GM18508 (cell line): Measurements from ENCODE around the gene EMP2.
"Not testable (repeated sequence)": the region's sequence is repeated elsewhere in the genome, so short reads cannot be mapped to it uniquely, and the experiment has no call there.

Experiments used
- ATAC-seq: cut with Tn5 transposase; IDR thresholded peaks from one replicate; pipeline ENCODE4 v1.9.1; 2021; ENCODE audit warnings: moderate number of reproducible peaks; ENCODE audit not compliant: insufficient read depth, unreplicated experiment

EMP2 gene

DNA sequence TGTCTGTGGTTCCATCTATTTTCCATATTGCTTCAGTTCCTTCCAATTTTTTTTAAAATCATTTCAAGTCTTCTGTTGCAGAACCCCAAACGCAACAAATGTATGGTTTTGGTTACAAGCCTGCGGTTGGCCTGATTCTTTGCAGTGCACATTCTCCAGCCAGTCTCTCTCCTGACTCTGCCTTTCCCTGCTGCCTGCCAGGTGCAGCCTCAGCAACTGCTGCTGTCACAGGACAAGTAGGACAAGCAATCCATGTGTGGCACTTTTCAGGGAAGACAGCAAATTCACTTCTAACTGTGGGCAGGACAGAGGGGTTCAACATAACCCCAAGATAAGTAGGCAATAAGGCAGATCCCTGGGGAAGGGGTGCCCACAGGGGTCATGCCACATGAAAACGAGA is 24.2 kb downstream of the EMP2 start:
- ATAC-seq, result no peak

DNA sequence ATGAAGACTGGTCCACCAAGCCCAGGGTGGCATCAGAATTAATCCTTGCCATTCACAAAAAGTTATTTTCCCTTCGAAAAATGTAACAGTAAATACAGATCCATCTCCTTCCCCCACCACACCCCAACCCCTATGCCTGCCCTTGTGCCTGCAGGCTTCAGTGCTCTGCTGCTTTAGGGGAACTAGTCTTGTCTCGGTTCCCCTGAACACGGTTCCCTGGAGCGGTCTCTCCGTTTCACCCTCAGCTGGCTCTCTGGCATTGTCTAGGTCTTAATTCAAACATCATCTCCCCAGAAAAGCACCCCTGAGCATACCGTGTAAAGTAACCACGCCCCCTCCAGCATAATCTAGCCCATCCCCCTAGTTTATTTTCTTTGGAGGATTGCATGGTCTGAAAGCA is 25.8 kb downstream of the EMP2 start:
- no peak for ATAC-seq

DNA sequence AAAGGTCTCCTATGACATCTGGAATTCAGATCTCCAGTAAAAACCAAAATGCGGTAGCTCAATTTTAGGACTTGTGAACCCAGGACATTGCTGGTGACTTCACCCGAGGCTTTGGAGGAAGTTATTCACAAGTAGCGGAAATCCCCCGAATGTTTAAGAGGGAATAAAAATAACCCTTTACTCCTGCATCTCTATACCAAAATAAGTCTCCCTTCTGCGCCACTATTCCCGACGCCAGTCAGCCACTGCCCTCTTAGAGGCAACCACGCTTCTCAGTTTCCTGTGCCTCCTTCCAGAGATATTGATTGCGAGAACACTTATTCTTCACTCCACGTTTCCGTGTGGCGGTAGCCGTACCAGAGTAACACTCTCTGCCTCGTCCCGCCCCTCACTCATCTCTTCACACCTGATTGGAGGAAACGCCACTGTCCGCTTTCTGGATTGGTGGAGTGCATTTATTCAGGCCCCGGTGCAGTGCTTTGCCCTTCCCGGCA is 27.4 kb downstream of the EMP2 start:
- ATAC-seq, result no peak

DNA sequence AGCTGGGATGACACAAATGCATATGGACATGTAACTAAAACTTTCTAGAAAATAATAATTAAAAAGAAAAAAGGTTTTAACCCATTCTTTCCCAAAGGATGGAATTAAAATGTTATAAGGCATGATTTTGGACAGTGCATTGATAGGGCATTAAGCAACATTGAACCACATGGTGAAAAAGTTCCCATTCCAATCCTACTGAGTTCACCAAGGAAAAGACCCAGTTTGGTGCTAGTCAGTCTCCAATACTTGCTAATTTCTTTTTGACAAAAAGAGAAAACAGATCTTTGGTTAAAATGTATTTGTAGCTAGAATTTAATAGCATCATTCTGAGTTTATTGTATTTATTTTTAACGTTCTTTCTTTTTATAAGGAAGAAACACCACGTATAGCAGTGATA is 28.1 kb downstream of the EMP2 start:
- ATAC-seq, result no peak

DNA sequence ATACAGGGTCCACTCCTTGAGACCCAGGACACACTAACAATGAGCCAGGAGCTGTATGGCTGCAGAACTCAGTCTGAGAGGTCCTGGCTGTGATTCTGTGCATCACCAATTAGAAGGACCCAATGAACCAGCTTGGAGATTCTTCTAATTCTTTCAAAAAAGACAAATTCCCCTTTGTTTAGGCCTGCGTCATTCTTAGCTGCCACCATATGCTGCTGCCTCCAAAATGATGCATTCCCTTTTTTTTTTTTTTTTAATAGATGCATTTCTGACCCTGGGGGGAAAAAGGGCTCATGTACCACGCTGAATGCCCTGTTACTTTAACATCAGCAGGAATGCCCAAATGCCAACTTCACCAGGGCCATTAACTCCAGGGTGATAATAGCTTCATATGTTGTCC is 28.5 kb downstream of the EMP2 start:
- no peak for ATAC-seq

DNA sequence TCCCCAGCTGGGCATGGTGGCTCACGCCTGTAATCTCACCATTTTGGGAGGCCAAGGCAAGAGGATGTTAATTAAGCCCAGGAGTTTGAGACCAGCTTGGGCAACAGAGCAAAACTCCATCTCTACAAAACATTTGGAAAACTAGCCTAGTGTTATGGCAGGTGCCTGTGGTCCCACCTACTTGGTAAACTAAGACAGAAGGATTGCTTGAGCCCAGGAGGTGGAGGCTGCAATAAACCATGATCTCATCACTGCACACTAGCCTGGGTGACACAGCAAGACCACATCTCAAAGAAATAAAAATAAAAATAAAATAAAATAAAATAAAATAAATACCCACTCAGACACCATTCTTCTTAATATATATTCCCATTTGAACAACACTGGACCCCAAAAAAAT is 32.0 kb downstream of the EMP2 start:
- ATAC-seq, result no peak

DNA sequence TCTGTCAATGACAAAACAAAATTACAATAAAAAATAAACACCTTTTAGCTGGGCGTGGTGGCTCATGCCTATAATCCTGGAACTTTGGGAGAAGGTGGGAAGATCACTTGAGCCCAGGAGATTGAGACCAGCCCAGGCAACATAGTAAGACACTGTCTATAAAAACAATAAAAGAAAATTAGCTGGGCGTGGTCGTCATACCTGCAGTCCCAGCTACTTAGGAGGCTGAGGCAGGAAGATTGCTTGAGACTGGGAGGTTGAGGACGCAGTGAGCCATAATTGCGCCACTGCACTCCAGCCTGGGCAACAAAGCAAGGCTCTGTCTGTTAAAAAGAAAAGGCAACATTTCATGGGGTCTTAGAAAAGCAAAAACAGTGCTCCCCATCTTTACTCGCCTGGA is 32.7 kb downstream of the EMP2 start:
- no peak for ATAC-seq

DNA sequence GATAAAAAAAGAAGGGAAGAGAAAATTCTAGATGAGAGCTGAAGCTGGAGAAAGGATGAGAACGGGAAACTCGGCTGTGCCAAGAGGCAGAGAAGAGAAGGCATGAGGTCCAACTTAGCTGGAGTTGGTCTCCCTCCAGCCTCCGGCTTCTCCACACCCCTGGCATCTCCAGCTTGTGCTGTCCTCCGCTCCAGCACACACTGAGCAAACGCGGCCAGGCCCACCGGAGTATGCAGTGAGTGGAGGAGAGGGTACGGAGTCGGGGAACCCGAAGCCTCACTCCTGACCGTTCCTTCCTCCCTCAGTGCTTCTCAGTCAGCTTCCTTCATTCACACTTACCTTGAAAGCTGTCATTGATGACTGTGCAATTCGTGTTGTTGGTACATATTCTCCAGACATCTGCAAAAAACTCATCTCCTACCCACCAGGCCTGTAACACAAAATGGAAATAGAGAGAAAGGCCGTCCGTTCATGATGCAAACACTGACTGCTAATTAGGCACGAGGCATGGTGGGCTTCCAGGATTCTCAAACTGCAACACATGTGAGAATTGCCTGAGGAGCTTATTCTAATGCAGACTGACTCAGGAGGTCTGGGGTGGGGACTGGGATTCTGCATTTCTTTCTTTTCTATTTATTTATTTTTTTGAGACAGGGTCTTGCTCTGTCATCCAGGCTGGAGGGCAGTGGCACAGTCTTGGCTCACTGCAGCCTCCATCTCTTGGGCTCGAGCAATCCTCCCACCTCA is 37.0 kb downstream of the EMP2 start:
- no peak for ATAC-seq

DNA sequence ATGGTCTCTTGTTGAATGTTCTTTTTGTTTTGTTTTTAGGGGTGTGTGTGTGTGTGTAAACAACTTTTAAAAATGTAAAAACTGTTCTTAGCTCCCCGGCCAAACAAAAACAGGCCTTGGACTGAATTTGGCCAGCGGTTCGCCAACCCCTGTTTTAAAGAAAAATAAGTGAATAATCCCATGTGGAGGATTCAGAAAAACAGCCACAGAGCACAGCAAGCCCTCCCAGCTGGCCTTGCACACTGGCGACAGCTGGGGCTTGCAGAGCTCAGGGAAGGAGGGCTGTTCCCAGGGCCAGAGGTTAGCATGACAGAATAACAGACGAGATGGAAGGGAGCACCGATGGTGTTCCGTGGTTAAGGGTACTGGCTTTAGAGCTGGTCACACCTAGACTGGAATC is 39.0 kb downstream of the EMP2 start:
- no peak for ATAC-seq

DNA sequence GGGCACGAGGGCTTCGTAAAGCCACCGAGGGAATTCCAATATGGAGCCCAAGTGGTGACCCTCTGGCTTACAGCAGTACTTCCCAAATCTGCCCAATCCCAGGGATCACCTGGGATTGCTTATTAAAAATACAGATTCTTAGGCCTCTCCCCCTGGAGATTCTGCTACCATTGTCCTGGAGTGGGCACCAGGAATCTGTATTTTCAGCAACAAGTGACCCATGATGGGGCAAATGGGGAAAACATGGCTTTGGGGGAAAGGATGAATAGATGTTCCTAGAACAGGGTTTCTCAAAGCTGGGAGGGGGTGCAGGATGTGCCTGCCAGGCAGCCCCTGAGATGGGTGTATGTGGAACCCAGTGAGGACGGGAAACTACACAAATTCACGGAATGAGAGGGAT is 40.6 kb downstream of the EMP2 start:
- ATAC-seq, result no peak

DNA sequence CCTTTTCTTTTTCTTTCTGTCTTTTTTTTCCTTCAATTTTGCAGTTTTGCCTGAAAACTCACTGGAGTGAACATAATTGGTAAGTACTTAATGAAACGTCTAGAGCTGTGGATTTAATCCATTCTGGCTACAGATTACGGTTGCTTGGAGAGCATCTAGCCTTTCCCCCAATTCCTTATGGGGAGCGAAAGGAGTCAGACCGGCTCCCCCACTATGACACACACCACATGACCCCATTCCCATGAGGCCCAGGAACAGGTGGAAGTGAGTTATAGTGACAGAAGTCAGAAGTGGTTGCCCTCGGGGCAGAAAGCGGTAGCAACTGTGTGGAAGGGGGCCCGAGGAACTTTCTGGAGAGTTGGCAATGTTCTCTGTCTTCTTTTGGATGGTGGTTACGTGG is 41.2 kb downstream of the EMP2 start:
- ATAC-seq, result no peak

DNA sequence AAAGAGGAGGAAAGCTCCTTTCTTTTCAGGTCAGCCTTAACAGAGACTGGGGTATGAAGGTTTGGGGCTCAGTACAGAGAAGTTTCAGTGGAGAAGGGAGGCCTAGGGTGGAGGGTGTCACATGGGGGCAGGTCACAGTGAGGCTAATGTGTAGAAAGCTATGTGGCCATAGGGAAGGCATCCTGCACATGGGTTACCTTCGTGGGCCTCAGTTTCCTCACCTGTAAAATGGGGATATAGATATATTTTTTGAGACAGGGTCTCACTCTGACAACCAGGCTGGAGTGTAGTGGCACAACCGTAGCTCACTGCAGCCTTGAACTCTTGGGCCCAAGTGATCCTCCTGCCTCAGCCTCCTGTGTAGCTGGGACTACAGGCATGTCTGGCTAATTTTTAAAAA is 41.8 kb downstream of the EMP2 start:
- ATAC-seq, result no peak

DNA sequence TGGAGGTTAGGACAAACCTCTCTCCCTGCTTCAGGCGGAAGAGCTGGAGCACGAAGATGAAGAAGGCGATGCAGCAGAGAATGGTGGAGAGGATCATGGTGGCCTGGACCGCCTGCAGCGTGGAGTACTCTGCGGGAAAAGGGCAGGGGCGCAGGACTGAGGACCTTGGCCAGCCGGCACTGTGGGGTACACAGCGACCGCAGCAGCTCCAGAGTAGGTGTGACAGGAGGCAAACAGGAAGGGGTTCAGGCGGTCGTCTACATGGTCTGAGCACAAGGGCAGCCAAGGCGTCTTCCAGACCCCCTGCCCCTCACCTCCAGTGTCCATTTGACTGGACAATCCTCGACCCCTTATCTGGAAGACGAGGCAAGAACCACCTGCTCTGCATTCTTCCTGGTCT is 42.5 kb downstream of the EMP2 start:
- no peak for ATAC-seq

DNA sequence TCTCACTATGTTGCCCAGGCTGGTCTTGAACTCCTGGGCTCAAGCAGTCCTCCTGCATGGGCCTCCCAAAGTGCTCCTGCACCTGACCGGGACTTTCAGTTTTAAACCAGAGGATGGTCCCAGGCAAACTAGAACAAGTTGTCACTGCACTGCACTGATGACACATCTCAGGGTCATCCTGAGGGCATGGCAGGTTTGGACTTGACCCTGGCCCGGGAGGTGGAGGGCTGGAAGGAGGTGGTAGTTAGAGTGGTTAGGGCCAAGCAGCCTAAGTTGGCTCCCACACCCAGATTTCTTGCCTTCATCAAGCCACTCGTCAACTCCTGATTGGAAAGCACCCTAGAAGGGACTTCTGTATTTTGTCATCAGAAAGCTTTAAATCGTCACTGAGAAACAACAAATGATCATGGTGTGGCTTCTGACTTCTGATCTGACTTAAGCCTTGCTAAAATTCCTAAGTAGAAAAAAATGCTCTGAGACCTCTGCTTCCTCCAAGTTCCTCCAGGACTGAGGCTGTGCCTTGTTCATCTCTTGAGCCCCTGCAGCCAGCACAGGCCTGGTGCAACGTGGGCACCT is 43.5 kb downstream of the EMP2 start:
- ATAC-seq, result no peak

DNA sequence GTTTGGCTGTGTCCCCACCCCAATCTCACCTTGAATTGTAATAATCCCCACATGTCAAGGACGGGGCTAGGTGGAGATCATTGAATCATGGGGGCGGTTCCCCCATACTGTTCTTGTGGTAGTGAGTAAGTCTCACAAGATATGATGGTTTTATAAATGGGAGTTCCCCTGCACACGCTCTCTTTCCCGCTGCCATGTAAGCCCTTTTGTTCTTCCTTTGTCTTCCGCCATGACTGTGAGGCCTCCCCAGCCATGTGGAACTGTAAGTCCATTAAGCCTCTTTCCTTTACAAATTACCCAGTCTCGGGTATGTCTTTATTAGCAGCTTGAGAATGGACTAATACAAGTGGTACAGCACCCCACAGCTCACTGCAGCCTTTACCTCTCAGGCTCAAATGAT is 44.1 kb downstream of the EMP2 start:
- ATAC-seq, result not testable (repeated sequence)

DNA sequence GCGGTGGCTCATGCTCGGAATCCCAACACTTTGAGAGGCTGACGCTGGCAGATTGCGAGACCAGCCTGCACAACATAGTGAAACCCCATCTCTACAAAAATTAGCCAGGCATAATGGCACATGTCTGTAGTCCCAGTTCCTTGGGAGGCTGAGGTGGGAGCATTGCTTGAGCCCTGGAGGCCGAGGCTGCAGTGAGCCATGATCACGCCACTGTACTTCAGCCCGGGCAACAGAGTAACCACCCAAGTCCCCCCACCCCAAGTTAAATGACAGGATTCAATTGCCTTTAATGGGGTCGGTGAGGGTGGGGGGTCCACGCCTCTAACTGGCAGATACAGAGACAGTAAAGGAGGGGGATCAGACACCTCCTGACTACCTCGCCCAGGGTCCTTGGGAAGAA is 44.9 kb downstream of the EMP2 start:
- ATAC-seq, result no peak

DNA sequence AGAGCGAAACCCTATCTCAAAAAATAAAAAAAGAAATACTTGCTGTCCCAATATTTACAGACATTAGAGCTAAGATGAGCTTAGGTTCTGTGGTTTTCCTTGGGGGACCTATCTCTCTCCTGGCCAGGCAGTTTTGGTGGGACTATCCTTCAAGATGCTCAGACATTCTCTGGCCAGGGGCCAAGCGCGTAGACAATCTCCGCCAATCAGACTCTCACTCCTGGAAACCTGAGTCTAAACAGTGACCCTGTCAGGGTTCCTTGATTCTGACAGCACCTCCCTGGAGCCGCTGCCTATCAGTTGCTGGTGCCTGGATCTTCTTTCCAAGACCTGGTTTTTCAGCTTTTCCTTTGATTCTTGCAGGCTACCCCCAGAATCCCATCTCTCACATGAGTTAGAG is 45.6 kb downstream of the EMP2 start:
- no peak for ATAC-seq

DNA sequence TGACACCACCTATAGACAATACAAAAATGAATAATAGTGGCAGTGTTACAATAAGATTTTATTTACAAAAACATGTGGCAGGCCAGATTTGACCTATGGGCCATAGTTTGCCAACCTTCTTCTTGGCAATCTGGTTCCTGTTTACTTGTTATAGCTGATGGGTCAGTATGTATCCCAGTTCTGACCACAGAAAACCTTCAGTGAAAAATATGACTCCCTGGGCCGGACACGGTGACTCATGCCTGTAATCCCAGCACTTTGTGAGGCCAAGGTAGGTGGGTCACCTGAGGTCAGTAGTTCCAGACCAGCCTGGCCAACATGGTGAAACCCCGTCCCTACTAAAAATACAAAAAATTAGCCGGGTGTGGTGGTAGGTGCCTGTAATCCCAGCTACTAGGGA is 46.8 kb downstream of the EMP2 start:
- not testable (repeated sequence) for ATAC-seq

DNA sequence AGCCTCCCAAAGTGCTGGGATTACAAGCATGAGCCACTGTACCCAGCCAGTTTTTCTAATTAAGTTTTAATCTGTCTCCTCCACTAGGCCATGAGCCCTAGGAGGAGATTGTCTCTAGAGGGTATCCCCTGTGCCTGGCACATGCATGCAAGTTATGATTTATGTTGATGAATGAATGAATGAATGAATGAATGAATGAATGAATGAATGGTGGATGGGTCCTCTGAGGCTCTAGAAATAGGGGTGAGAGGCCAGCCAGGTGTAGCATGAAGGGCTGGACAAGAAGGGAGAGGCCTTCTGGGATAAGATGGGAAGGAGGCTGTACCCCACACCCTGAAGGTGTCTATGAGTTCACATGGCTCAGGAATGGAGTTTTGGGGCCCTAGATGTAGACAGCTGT is 48.8 kb downstream of the EMP2 start:
- ATAC-seq, result no peak

DNA sequence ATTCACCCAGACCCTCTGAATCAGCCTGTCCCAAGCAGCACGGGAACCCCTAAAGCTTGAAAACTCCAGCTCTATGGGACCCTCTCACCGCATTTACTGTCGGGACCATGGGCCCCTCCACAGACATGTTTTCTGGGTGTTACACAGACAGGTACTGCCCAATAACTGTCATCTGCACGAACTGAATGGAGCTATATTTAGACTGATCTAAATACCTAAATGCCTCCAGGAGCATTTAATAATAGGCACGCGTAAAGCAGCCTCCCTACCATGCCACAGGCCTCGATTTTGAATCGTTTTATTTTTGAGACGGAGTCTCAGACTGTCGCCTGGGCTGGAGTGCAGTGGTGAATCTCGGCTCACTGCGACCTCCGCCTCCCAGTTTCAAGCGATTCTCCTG is 49.7 kb downstream of the EMP2 start:
- ATAC-seq, result no peak

DNA sequence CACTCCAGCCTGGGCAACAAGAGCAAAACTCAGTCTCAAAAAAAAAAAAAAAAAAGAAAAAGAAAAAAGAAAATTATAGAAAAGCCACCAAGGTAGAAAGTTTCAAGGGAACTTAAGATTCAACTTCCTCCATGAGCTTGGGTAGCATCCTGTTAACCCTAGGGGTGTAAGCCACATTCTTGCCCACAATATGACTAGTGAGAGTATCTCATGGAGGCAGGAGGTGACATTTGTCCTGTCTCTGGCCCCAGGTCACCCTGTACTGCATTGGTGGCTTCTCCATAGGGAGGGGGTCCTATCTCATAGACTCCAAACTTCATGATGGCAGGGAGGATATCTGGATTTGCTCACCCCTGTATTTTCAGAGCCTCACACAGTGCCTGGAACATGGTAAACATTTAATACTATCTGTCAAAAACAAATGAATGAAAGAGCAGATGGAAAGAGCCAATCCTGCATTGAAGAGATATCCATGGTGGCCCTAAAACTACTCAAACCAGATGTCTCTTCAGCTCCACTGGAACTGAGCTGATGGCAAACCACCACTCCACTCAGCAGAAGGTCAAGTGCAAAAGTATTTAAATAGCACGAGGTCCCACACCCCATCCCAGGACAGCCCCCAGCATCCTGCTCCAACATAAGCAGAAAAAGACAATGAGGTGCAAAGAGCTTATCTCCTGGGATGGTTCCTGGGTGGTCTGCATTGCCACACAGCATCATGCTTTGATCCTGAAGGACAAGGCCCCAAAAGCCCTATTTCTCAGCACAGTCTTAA is 50.3 kb downstream of the EMP2 start:
- ATAC-seq, result no peak

DNA sequence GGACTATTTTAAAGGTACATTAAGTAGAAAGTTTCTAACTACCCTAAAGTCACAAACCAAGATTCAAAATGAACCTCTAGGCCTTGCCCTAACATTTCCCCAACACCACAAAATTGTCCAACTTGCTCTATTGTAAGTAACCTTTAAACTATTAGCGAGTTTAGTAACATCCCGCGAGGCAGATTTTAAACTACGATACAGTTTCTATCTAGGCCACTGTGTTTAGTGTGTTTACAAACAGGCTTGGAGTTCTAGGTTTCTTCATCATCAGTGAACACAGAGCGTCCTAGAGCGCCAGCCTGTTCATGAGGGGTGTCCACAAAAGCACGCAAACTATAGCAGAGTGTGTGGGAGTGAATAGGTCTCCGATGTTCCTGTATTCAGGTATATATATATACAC is 51.8 kb downstream of the EMP2 start:
- no peak for ATAC-seq
